WTC11 (cell line): ENCODE results near the gene PRKAR2A. TPM values are rescaled to one million over a fixed set of nuclear protein-coding genes. Genes with fewer than 3 reads are reported as not detected.

Source experiments
- ATAC-seq: fragments of 200-7000 bp; cut with Tn5 transposase; 2 replicates; pipeline ENCODE4 v1.10.0; 2021; ENCODE audit warnings: mild to moderate bottlenecking, moderate library complexity
- CTCF ChIA-PET: fragments of 300-600 bp; sonication (Branson Sonifier 250); formaldehyde crosslinking; loops from one replicate; lab custom pipeline; 2021; ENCODE audit warnings: antibody characterized with exemption; lab: Charles Lee
- POLR2A ChIA-PET: fragments of 350-600 bp; sonication (Branson Sonifier 250); formaldehyde crosslinking; loops from one replicate; lab custom pipeline; 2021; ENCODE audit warnings: antibody characterized with exemption; lab: Charles Lee
- DNase-seq: peaks from one replicate; pipeline ENCODE4 v3.0.0; 2021; ENCODE audit warnings: low spot score
- H3K27ac Mint-ChIP-seq: 2 replicates; pipeline ENCODE4 v1.8.0; 2021; ENCODE audit warnings: mixed read lengths
- H3K27me3 Mint-ChIP-seq: 2 replicates; pipeline ENCODE4 v1.8.0; 2021; ENCODE audit warnings: low read depth, mild to moderate bottlenecking, moderate library complexity, mixed read lengths
- H3K36me3 Mint-ChIP-seq: 2 replicates; pipeline ENCODE4 v1.8.0; 2021; ENCODE audit warnings: mixed read lengths
- H3K4me1 Mint-ChIP-seq: 2 replicates; pipeline ENCODE4 v1.8.0; 2022; ENCODE audit warnings: mixed read lengths
- H3K4me3 Mint-ChIP-seq: 2 replicates; pipeline ENCODE4 v1.8.0; 2021; ENCODE audit warnings: mild to moderate bottlenecking, moderate library complexity, mixed read lengths
- H3K9me3 Mint-ChIP-seq: 2 replicates; pipeline ENCODE4 v1.8.0; 2021; ENCODE audit warnings: mixed read lengths
- AR ChIP-seq: fragments of 250-450 bp; sonication (Bioruptor Pico); IDR thresholded peaks from 2 replicates; pipeline ENCODE4 v1.9.0; 2021; ENCODE audit warnings: mild to moderate bottlenecking
- CDX4 ChIP-seq: fragments of 250-450 bp; sonication (Bioruptor Pico); IDR thresholded peaks from 2 replicates; pipeline ENCODE4 v1.9.0; 2021; ENCODE audit warnings: moderate library complexity, mild to moderate bottlenecking, inconsistent platforms, borderline replicate concordance
- FOXJ3 ChIP-seq: sonication (generic); formaldehyde crosslinking; IDR thresholded peaks from 2 replicates; pipeline ENCODE4 v1.9.0; 2021; ENCODE audit warnings: missing genetic modification reagents, mild to moderate bottlenecking, borderline replicate concordance
- FOXP1 ChIP-seq: sonication (generic); formaldehyde crosslinking; IDR thresholded peaks from 2 replicates; pipeline ENCODE4 v1.8.0; 2022; ENCODE audit warnings: missing genetic modification reagents, mild to moderate bottlenecking, moderate library complexity, borderline replicate concordance
- HMGA2 ChIP-seq: fragments of 250-450 bp; sonication (Bioruptor Pico); IDR thresholded peaks from 2 replicates; pipeline ENCODE4 v1.4.0; 2021; ENCODE audit warnings: mild to moderate bottlenecking, moderate library complexity
- IRF1 ChIP-seq: sonication (generic); formaldehyde crosslinking; IDR thresholded peaks from 2 replicates; pipeline ENCODE4 v1.8.0; 2023; ENCODE audit warnings: missing genetic modification reagents
- MXD4 ChIP-seq: fragments of 250-450 bp; sonication (Bioruptor Pico); IDR thresholded peaks from 2 replicates; pipeline ENCODE4 v1.8.0; 2021; ENCODE audit warnings: mild to moderate bottlenecking, moderate library complexity, borderline replicate concordance
- NFATC4 ChIP-seq: fragments of 250-450 bp; sonication (Bioruptor Pico); IDR thresholded peaks from 2 replicates; pipeline ENCODE4 v1.9.0; 2021; ENCODE audit warnings: mild to moderate bottlenecking
- SMAD4 ChIP-seq: sonication (generic); formaldehyde crosslinking; IDR thresholded peaks from 2 replicates; pipeline ENCODE4 v1.8.0; 2022; ENCODE audit warnings: mild to moderate bottlenecking, missing genetic modification reagents
- ZNF232 ChIP-seq: sonication (generic); formaldehyde crosslinking; IDR thresholded peaks from 2 replicates; pipeline ENCODE4 v1.8.0; 2022; ENCODE audit warnings: mild to moderate bottlenecking, missing genetic modification reagents
- total RNA-seq: library from RNA; stranded (reverse); gene quantifications from 3 replicates; pipeline ENCODE4 v1.2.3, GENCODE V29; 2021
- TF ChIP-seq, protein P1 (sequence below): fragments of 250-450 bp; sonication (Bioruptor Pico); IDR thresholded peaks from 2 replicates; pipeline ENCODE4 v1.9.0; 2021; ENCODE audit warnings: mild to moderate bottlenecking, borderline replicate concordance
- TF ChIP-seq, protein P2 (sequence below): fragments of 250-450 bp; sonication (Bioruptor Pico); conservative IDR thresholded peaks from 2 replicates; pipeline ENCODE4 v1.9.0; 2021; ENCODE audit warnings: mild to moderate bottlenecking
- TF ChIP-seq, protein P3 (sequence below): sonication (generic); formaldehyde crosslinking; IDR thresholded peaks from 2 replicates; pipeline ENCODE4 v1.8.1; 2022; ENCODE audit warnings: low read depth, mild to moderate bottlenecking, moderate library complexity, missing genetic modification reagents, borderline replicate concordance

Gene PRKAR2A
- total RNA-seq, 1 experiment from 2014 or later, result 57.2 TPM

GRCh38 chr3:48891606-48892005 is 43.9 kb upstream of the PRKAR2A start:
- CTCF ChIA-PET, result no interaction called here
- no peaks in the 10 kb centered on the region for H3K4me1 Mint-ChIP-seq

DNA sequence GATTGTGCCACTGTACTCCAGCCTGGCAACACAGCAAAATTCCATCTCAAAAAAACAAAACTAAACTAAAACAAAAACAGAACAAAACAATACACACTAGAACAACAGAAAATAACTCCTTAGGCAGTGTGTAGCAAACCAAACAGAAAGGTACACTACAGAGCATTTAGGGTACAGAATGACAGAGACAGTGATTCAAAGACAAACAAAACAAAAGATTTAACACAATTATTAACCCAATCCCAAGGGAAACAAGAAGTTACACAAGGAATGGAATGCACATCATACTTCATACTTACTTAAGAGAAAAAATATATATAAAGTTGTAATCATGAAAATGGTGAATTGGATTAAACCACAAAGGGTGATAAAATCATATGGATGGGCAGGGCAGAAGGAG is 38.1 kb upstream of the PRKAR2A start:
- DNase-seq, result no peak
- POLR2A ChIA-PET, result no interaction called here

More at GRCh38 chr3:48891606-48892005, 43.9 kb upstream of the PRKAR2A start:
- no peak overlapping the region for H3K27ac Mint-ChIP-seq
- ATAC-seq (no peak), DNase-seq (no peak)
- POLR2A ChIA-PET, result no interaction called here
- H3K9me3 Mint-ChIP-seq, result no peaks in the 10 kb centered on the region
- H3K4me3 Mint-ChIP-seq, result no peak overlapping the region
- TF ChIP-seq HMGA2 (CRISPR knock-in tag), result no peak
- TF ChIP-seq, protein P1, sequence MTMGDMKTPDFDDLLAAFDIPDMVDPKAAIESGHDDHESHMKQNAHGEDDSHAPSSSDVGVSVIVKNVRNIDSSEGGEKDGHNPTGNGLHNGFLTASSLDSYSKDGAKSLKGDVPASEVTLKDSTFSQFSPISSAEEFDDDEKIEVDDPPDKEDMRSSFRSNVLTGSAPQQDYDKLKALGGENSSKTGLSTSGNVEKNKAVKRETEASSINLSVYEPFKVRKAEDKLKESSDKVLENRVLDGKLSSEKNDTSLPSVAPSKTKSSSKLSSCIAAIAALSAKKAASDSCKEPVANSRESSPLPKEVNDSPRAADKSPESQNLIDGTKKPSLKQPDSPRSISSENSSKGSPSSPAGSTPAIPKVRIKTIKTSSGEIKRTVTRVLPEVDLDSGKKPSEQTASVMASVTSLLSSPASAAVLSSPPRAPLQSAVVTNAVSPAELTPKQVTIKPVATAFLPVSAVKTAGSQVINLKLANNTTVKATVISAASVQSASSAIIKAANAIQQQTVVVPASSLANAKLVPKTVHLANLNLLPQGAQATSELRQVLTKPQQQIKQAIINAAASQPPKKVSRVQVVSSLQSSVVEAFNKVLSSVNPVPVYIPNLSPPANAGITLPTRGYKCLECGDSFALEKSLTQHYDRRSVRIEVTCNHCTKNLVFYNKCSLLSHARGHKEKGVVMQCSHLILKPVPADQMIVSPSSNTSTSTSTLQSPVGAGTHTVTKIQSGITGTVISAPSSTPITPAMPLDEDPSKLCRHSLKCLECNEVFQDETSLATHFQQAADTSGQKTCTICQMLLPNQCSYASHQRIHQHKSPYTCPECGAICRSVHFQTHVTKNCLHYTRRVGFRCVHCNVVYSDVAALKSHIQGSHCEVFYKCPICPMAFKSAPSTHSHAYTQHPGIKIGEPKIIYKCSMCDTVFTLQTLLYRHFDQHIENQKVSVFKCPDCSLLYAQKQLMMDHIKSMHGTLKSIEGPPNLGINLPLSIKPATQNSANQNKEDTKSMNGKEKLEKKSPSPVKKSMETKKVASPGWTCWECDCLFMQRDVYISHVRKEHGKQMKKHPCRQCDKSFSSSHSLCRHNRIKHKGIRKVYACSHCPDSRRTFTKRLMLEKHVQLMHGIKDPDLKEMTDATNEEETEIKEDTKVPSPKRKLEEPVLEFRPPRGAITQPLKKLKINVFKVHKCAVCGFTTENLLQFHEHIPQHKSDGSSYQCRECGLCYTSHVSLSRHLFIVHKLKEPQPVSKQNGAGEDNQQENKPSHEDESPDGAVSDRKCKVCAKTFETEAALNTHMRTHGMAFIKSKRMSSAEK (CRISPR knock-in tag), result no peak
- no peaks in the 10 kb centered on the region for H3K36me3 Mint-ChIP-seq
- no peaks in the 10 kb centered on the region; the same call in 1 of the 2 replicates for H3K27me3 Mint-ChIP-seq

GRCh38 chr3:48881652-48882114 is 34.0 kb upstream of the PRKAR2A start:
- ChIA-PET POLR2A (no interaction called here), CTCF (interaction anchor here (0.7 kb wide), 1 partner anchor 142 kb away, joined by 3 read pairs; no protein-coding TSS in a partner anchor)
- ATAC-seq (no peak), DNase-seq (no peak)
- Mint-ChIP-seq H3K27me3 (no peaks in the 10 kb centered on the region), H3K4me1 (no peaks in the 10 kb centered on the region), H3K4me3 (no peak overlapping the region), H3K9me3 (no peaks in the 10 kb centered on the region), H3K27ac (no peak overlapping the region), H3K36me3 (no peaks in the 10 kb centered on the region)
- no peak for TF ChIP-seq MXD4 (CRISPR knock-in tag)

More for the DNA sequence above, 38.1 kb upstream of the PRKAR2A start:
- Mint-ChIP-seq H3K9me3 (no peaks in the 10 kb centered on the region), H3K36me3 (no peaks in the 10 kb centered on the region), H3K4me3 (no peak overlapping the region), H3K27me3 (no peaks in the 10 kb centered on the region), H3K27ac (peak overlapping the region; percentile 74; the same call in 1 of the 2 replicates), H3K4me1 (no peaks in the 10 kb centered on the region)
- TF ChIP-seq NFATC4 (CRISPR knock-in tag) (no peak), SMAD4 (CRISPR knock-in tag) (no peak)
- CTCF ChIA-PET, result no interaction called here
- no peak for ATAC-seq

GRCh38 chr3:48881006-48881405 is 33.3 kb upstream of the PRKAR2A start:
- CTCF ChIA-PET, result no interaction called here

More at GRCh38 chr3:48881006-48881405, 33.3 kb upstream of the PRKAR2A start:
- TF ChIP-seq, protein P2, sequence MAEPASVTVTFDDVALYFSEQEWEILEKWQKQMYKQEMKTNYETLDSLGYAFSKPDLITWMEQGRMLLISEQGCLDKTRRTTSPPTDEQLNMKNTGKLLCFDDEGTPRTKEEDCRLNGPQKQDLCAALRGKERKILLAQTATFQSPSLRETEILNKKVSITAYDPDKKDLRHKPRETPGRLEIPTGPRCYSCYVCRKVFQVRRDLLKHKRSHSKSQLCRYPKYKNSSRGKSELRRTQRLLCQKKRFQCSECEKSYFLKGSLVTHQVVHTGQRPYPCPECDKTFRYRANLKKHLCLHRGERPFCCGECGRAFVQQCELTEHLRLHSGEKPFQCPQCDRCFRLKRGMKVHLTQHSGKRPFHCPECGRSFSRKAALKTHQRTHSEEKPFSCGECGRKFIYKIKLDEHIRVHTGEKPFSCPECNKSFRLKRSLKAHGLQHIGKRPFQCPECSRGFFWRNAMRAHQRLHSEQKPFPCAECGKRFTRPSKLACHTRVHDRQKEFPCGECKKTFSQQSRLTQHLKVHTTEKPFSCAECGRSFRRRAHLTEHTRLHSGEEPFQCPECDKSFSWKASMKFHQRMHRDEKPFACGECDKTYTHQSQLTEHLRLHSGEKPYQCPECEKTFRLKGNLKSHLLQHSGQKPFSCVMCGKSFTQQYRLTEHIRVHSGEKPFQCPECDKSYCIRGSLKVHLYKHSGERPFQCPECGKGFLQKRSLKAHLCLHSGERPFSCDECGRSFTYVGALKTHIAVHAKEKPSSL, result no peak
- TF ChIP-seq, protein P3, sequence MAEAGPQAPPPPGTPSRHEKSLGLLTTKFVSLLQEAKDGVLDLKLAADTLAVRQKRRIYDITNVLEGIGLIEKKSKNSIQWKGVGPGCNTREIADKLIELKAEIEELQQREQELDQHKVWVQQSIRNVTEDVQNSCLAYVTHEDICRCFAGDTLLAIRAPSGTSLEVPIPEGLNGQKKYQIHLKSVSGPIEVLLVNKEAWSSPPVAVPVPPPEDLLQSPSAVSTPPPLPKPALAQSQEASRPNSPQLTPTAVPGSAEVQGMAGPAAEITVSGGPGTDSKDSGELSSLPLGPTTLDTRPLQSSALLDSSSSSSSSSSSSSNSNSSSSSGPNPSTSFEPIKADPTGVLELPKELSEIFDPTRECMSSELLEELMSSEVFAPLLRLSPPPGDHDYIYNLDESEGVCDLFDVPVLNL, result no peak
- TF ChIP-seq CDX4 (no peak), FOXJ3 (no peak), IRF1 (no peak), AR (CRISPR knock-in tag) (no peak), FOXP1 (CRISPR knock-in tag) (no peak), ZNF232 (CRISPR knock-in tag) (no peak)
- H3K27me3 Mint-ChIP-seq, result no peaks in the 10 kb centered on the region
- no peaks in the 10 kb centered on the region for H3K9me3 Mint-ChIP-seq
- H3K27ac Mint-ChIP-seq, result no peak overlapping the region
- H3K4me3 Mint-ChIP-seq, result no peak overlapping the region
- no peaks in the 10 kb centered on the region for H3K4me1 Mint-ChIP-seq
- POLR2A ChIA-PET, result no interaction called here
- no peaks in the 10 kb centered on the region for H3K36me3 Mint-ChIP-seq
- DNase-seq (no peak), ATAC-seq (no peak)
